HG02642 (cell line): ENCODE measurements around the gene PCP4.
"Not testable (repeated sequence)": the region's sequence is repeated elsewhere in the genome, so short reads cannot be mapped to it uniquely, and the experiment has no call there.

Source experiments
- ATAC-seq: cut with Tn5 transposase; IDR thresholded peaks from one replicate; pipeline ENCODE4 v1.9.1; 2021; ENCODE audit warnings: mild to moderate bottlenecking; ENCODE audit not compliant: unreplicated experiment, poor library complexity

PCP4 gene

DNA sequence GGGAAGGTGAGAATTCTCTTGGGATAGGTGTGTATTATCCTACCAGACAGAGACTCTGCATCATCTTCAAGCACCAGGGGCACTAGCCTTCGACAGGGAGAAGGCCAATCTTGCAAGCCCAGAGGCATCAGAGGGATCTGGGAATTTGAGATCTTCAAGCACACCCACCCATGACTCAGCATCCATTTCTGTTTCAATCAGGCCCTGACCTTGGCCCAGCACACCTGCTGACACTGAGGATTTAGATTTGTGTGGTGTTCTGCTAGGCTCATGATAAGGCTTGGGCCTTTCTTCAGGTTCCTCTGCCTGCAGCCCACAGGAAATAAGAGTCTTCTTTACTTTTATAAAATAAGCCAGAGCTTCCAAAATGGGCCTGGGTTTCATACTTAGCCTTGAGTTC is 6.6 kb upstream of the PCP4 start:
- no peak for ATAC-seq

- no peak for ATAC-seq
These were observed 4.1 kb upstream of the PCP4 start for GRCh38 chr21:39863111-39863510.

GRCh38 chr21:39866093-39866492 is 1.1 kb upstream of the PCP4 start:
- ATAC-seq: no peak

GRCh38 chr21:39869141-39869818 is 2.0 kb downstream of the PCP4 start:
- ATAC-seq: no peak

GRCh38 chr21:39873687-39874086 is 6.4 kb downstream of the PCP4 start:
- no peak for ATAC-seq

DNA sequence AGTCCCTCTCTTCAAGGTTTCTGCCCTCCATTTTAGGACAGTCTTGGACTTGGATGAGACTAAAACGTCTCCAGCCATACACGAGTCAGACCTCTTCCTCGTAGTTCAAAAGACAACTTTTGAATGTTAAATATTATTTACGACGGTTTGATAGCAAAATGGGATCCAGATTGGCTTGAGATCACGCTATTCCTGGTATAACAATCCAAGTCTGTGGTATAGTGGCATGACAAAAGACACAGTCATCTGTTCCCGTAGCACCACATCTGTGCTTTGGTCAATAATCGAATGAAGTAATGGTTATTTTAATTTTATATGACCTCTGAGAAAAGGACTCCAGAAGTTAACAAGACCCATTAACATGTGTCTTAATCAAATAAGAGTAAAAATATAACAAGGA is 7.0 kb downstream of the PCP4 start:
- ATAC-seq: no peak

DNA sequence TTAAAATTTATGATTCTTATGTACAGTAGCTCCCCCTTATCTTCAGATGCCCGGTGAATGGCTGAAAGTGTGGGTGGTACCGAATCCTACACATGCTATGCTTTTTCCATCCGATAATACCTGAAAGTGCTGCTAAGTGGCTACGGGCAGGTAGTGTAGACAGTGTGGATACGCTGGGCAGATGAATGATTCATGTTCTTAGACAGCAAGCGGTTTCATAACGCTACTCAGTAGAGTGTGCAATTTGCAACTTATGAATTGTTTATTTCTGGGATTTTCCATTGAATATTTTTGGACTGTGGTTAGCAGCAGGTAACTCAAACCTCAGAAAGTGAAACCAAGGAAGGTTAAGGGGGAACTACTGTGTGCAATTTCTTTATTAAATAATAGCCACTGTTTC is 7.5 kb downstream of the PCP4 start:
- ATAC-seq: no peak

GRCh38 chr21:39881661-39882060 is 14.4 kb downstream of the PCP4 start:
- ATAC-seq: no peak

- no peak for ATAC-seq
These were observed 15.1 kb downstream of the PCP4 start for GRCh38 chr21:39882151-39882838.

- no peak for ATAC-seq
These were observed 15.6 kb downstream of the PCP4 start for GRCh38 chr21:39882839-39883195.

DNA sequence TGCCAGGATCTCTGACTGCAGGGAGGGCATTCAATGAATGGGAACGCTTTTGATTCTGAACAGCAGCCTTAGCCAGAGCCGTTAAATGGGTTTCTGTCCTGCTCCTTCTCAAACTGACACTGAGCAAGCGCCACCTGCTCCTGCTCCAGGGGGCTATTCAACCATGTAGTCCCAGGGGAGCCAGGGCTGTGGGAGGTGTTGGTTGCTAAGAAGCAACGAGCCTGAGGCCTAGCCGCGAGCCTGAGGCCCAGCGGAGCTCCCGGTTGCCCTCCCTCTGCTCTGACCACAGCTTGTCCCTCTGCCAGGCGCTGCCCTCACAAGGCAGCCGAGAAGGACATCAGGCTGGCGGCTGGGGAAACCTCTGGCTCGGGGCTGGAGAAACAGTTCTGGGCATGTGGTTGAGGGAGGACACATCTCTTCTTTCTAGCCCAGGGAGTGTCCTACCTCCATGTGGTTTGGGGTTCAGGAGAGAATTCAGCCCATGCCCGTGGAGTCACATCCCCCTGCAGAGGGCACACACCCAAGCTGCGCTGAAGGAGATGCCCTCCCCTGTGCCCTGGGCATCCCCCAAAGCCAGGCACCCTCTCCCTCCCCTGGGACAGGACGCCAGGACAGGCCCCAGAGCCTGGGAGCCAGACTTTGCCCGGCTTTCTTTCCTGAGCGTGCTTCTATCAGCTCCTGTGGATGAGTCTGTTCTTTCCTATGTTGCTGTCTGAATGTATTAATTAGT is 18.0 kb downstream of the PCP4 start:
- ATAC-seq: no peak

- no peak for ATAC-seq
These were observed 21.6 kb downstream of the PCP4 start for GRCh38 chr21:39888848-39889247.

DNA sequence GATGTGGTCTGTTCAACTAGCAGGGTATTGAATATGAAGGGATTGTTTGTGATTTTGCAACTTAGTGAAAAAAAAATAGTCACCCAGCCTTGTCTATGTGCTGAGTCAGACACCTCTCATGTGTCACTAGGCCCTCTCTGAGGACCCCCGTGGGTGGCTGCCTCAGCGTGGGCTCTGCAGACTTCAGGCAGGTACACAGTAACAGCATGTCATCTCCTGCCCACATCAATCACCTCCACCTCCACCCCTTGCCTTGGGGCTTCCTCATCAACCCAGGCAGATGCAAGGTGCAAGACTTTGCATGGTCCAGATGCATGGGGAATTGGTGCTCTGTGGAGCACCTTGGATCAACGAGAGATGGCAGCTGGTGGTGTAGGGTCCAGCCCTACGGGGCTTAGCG is 23.9 kb downstream of the PCP4 start:
- ATAC-seq: no peak

- not testable (repeated sequence) for ATAC-seq
These were observed 24.6 kb downstream of the PCP4 start for GRCh38 chr21:39891863-39892262.

DNA sequence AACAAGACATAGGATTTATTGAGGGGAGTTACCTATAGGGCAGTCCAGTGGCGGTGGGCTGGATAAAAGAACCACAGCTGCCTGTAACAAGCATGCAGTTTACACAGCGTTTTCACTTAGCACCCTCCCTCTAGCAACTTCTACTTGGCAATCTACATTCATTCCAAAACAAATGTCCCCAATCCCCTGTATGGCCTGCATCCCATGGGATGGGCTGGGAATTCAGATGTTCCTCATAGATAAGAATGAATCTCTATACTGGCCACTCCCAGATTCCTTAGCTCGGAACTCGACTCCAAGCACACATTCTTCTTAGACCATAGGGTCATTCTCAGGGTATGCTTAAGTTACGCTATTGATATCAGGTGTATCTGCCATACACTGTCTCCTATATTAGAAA is 33.3 kb downstream of the PCP4 start:
- no peak for ATAC-seq

DNA sequence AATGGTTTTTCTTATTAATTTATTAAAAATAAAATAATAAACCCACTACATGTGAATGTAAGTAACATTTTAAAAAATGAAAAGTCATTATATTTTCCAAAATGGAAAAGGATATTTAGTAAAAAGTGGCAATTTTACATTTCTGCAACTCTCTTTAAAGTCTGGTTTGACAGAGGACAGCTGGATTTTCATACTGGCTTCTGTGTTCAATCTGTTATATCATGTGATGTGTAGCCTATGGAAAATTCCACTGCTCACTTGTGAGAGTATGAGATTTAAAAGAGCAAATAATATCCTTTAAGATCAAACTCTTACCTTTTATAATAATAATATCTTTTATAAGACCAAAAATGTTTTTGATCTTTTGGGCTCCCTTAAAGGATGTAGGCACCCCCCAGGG is 33.7 kb downstream of the PCP4 start:
- no peak for ATAC-seq

GRCh38 chr21:39902986-39903385 is 35.7 kb downstream of the PCP4 start:
- no peak for ATAC-seq

GRCh38 chr21:39904457-39904856 is 37.2 kb downstream of the PCP4 start:
- ATAC-seq: no peak

GRCh38 chr21:39908265-39908923 is 41.2 kb downstream of the PCP4 start:
- ATAC-seq: no peak

- ATAC-seq: no peak
These were observed 44.3 kb downstream of the PCP4 start for GRCh38 chr21:39911286-39912199.
